Spinal cord (tissue), 10 donors: ENCODE measurements around the gene AFF3. TPM values are rescaled to one million over a fixed set of nuclear protein-coding genes. Genes with fewer than 3 reads are reported as not detected.

Experiments used
- DNase-seq, 6 donors: peaks; one replicate each; pipeline versions ENCODE4 v3.0.0 to v3.0.0-alpha.2; 2013 to 2015; ENCODE audit warnings: low spot score in 6 of 6, low read depth in 4 of 6
- H3K27ac ChIP-seq: one replicate; pipeline ENCODE4 v1.5.1; 2013; ENCODE audit warnings: low read depth, low read length, control low read depth
- H3K27me3 ChIP-seq: one replicate; pipeline ENCODE4 v1.6.1; 2013; ENCODE audit warnings: low read length; ENCODE audit not compliant: control insufficient read depth, insufficient read depth
- H3K36me3 ChIP-seq: one replicate; pipeline ENCODE4 v1.6.1; 2013; ENCODE audit warnings: low read length; ENCODE audit not compliant: control insufficient read depth, insufficient read depth
- H3K4me1 ChIP-seq: one replicate; pipeline ENCODE4 v1.6.1; 2013; ENCODE audit warnings: low read length; ENCODE audit not compliant: control insufficient read depth, insufficient read depth
- H3K4me3 ChIP-seq: one replicate; pipeline ENCODE4 v1.5.1; 2013; ENCODE audit warnings: low read depth, low read length, control low read depth
- H3K9me3 ChIP-seq: one replicate; pipeline ENCODE4 v1.6.1; 2013; ENCODE audit warnings: low read length; ENCODE audit not compliant: control insufficient read depth, insufficient read depth
- WGBS: methylation state at CpG from one replicate; pipeline ENCODE4 v1.1.5; 2013; ENCODE audit warnings: missing lambda C conversion rate; ENCODE audit not compliant: insufficient coverage; 5-methylcytosine and 5-hydroxymethylcytosine counted together
- polyA plus RNA-seq, 2 donors: library from polyadenylated mRNA; unstranded; fragments of 120-200 nt; gene quantifications; one replicate each; pipeline ENCODE4 v1.2.1, GENCODE V29; 2013; ENCODE audit not compliant: insufficient read length in 2 of 2
- total RNA-seq, 2 donors: library from RNA; depleted of rRNA in 1 of 2; stranded (reverse); fragments of 120-200 nt in 1 of 2; fragments of >200 nt in 1 of 2; gene quantifications; one replicate each; pipeline versions ENCODE4 v1.2.3 to v1.2.4, GENCODE V29; 2013 to 2014
- donor health status: healthy.

AFF3 gene
- total and polyA plus RNA-seq, 4 donors, result 31.5 to 44.6 (median 42.4) TPM

DNA sequence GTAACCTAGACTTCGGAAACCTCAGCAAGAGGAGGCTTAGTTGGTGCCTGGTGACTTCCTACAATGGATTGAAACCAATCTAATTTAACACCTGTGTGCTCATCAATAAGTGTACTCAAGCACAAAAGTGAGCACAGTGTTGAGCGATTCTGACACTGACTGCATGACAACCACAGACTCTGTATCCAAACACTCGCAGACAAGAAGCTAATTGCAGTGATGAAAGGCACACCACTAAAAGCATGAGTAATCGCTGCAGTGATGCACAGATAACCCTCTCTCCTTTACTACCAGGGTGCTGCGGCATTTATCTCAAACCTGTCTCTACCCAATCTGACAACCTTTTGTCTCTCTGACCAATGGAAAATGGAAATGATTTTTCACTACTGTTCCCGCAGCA, 168.1 kb downstream of the AFF3 start:
- H3K36me3 ChIP-seq, result no peaks in the 10 kb centered on the region
- peak in 1 of 6 donors; percentile 81 for DNase-seq
- H3K4me3 ChIP-seq, result no peak overlapping the region
- no peaks in the 10 kb centered on the region for H3K9me3 ChIP-seq
- H3K27me3 ChIP-seq, result no peaks in the 10 kb centered on the region
- no peak overlapping the region for H3K27ac ChIP-seq
- 33% methylated on average over 5 of the region's 6 CpGs for WGBS
- H3K4me1 ChIP-seq, result no peaks in the 10 kb centered on the region

DNA sequence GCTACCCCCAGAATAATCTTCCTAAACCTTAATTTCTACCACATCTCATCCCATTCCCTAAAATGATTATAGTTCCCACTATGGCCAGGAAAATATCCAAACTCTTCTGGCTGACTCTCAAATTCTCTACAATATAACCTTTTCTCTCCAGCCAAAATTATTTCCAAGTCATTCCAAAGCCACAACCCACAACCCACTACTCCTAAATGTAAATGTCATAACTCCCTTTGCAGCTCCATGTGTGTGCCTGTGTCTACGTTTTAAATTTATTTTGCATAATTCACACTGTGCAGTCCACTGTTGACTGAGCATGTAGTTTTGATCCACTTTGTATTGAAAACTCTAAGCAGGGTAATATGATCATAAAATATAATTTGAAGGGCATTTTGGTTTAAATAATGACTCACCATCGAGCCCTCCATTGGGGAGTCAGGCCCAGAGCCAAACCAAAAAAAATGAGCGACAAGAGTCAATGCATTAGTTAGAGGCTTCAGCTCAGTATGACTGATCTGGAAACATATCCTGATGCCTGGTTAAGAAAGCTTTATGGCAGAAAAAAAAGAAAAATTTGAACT, 171.0 kb downstream of the AFF3 start:
- 86% methylated on average over 2 of the region's 3 CpGs for WGBS
- no peak overlapping the region for H3K4me3 ChIP-seq
- H3K27me3 ChIP-seq, result no peaks in the 10 kb centered on the region
- no peak overlapping the region for H3K27ac ChIP-seq
- no peaks in the 10 kb centered on the region for H3K9me3 ChIP-seq
- no peak for DNase-seq
- no peaks in the 10 kb centered on the region for H3K4me1 ChIP-seq
- no peaks in the 10 kb centered on the region for H3K36me3 ChIP-seq

GRCh38 chr2:99970292-99970868, 172.0 kb downstream of the AFF3 start:
- Histone ChIP-seq H3K4me1 (no peaks in the 10 kb centered on the region), H3K27ac (no peak overlapping the region), H3K36me3 (no peaks in the 10 kb centered on the region), H3K4me3 (no peak overlapping the region), H3K27me3 (no peaks in the 10 kb centered on the region), H3K9me3 (no peaks in the 10 kb centered on the region)
- no peak for DNase-seq
- 89% methylated on average over 10 of the region's 12 CpGs for WGBS

DNA sequence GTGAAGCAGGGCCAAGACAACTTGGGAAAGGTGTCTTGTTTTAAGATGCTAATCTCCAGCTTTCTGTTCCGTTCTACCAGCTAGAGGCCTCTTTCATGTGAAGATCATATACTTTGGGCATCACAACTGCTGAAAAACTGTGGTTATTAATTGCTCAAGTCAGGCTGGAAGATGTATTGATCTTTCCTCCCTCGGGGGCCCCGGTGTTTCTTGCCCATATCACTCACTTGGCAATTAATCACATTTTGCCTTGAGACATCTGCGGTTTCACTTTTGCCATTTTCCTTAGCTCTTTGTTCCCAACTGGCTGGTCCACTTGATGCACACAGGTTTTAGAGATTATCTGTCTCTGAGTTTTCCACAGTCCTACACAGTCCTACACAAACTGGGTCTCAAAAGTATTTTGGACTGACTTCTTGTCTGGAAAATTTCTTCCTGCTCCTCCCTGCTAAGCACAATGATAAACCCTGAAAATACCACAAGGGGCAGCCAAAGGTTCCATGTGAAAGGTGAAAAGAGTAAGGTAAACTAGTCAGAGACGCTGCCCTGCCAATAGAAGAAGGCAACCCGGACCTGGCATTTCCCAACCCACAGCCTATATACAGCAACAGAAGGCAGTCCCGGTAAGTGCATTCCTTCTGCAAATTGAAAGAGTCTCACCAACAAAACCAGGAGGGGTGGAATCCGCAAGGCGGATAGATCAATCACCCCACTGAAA, 181.0 kb downstream of the AFF3 start:
- Histone ChIP-seq H3K27ac (peak overlapping the region; percentile 37), H3K27me3 (no peaks in the 10 kb centered on the region), H3K4me1 (peaks cover 18% of the 10 kb centered on the region), H3K4me3 (no peak overlapping the region), H3K36me3 (no peaks in the 10 kb centered on the region), H3K9me3 (no peaks in the 10 kb centered on the region)
- 60% methylated on average over 5 of the region's 9 CpGs for WGBS
- DNase-seq, result no peak

DNA sequence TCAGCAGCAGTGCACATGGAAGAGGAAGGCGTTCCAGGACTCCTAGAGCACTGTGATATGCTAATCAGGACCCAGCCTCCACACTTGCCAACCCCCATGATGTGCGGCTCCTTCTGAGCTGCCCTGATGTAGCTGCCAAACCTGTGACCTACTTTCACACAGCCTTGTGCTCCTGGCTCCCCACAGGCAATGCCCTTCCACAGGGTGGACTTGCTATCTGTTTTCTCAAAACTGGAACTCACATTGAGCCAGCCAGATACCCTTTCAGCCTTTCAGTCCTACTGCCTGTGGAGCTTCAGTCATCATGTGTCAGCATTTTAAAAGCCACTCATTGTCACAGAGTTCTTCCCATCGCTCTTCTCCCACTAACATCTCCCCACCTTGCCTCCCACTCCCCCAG, 181.6 kb downstream of the AFF3 start:
- Histone ChIP-seq H3K9me3 (no peaks in the 10 kb centered on the region), H3K27me3 (no peaks in the 10 kb centered on the region), H3K36me3 (no peaks in the 10 kb centered on the region), H3K4me1 (peaks cover 18% of the 10 kb centered on the region), H3K27ac (peak overlapping the region; percentile 37), H3K4me3 (no peak overlapping the region)
- DNase-seq, result peak in 1 of 6 donors; percentile 64
- 48% methylated on average over 3 of the region's 3 CpGs for WGBS

- Histone ChIP-seq H3K4me1 (peaks cover 18% of the 10 kb centered on the region), H3K4me3 (no peak overlapping the region), H3K36me3 (no peaks in the 10 kb centered on the region), H3K27me3 (no peaks in the 10 kb centered on the region), H3K27ac (no peak overlapping the region), H3K9me3 (no peaks in the 10 kb centered on the region)
- DNase-seq, result no peak
- 71% methylated on average over 2 of the region's 5 CpGs for WGBS
These were observed 182.1 kb downstream of the AFF3 start for GRCh38 chr2:99960291-99960690.

- no peak overlapping the region for H3K27ac ChIP-seq
- no peaks in the 10 kb centered on the region for H3K36me3 ChIP-seq
- no peaks in the 10 kb centered on the region for H3K27me3 ChIP-seq
- WGBS, result 100% methylated on average over 1 of the region's 8 CpGs
- peaks cover 18% of the 10 kb centered on the region for H3K4me1 ChIP-seq
- peak in 1 of 6 donors; percentile 39 for DNase-seq
- H3K4me3 ChIP-seq, result no peak overlapping the region
- H3K9me3 ChIP-seq, result no peaks in the 10 kb centered on the region
These were observed 183.0 kb downstream of the AFF3 start for GRCh38 chr2:99959261-99960014.

GRCh38 chr2:99957332-99958133, 184.9 kb downstream of the AFF3 start:
- no peaks in the 10 kb centered on the region for H3K36me3 ChIP-seq
- no peaks in the 10 kb centered on the region for H3K9me3 ChIP-seq
- no peak for DNase-seq
- peaks cover 18% of the 10 kb centered on the region for H3K4me1 ChIP-seq
- 26% methylated on average over 5 of the region's 8 CpGs for WGBS
- no peaks in the 10 kb centered on the region for H3K27me3 ChIP-seq
- no peak overlapping the region for H3K4me3 ChIP-seq
- H3K27ac ChIP-seq, result peak overlapping the region; percentile 36
